Measurements from ENCODE around the gene BACH2. TPM values are rescaled to one million over a fixed set of nuclear protein-coding genes. Genes with fewer than 3 reads are reported as not detected.
A peak's percentile ranks its signal among the peaks of the same experiment; 100 is the strongest.

Gene BACH2
- total RNA-seq, 2 experiments from 2014 or later, result 60.7 to 66.9 TPM

DNA sequence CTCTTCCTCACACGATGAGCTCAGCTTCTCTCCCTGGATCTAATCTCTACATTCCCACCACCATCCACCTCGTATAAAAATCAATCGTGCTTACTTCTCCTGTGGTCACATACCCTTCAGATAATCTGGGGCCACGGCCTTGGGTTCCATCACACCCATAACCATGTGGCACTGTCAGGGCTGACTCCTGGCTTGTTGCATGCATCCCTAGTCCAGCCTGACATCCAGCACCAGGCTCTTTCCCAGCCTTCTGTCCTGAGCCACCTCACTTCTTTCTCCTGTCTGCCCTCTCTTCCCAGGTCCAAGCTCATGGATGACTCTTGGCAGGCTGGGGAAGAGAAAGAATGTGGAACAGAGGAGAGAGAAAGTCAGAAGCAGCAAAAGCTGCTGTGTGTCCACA is 199.8 kb downstream of the BACH2 start:
- H3K27ac Mint-ChIP-seq, result peak overlapping the region; percentile 26
- intact Hi-C loops (cut with micrococcal nuclease), result no loop called here
- ATAC-seq (no peak), DNase-seq (no peak)
- H3K36me3 Mint-ChIP-seq (ENCODE audit: low read depth), result peaks cover 31% of the 10 kb centered on the region
- no peaks in the 10 kb centered on the region for H3K27me3 Mint-ChIP-seq
- TF ChIP-seq, protein P1, sequence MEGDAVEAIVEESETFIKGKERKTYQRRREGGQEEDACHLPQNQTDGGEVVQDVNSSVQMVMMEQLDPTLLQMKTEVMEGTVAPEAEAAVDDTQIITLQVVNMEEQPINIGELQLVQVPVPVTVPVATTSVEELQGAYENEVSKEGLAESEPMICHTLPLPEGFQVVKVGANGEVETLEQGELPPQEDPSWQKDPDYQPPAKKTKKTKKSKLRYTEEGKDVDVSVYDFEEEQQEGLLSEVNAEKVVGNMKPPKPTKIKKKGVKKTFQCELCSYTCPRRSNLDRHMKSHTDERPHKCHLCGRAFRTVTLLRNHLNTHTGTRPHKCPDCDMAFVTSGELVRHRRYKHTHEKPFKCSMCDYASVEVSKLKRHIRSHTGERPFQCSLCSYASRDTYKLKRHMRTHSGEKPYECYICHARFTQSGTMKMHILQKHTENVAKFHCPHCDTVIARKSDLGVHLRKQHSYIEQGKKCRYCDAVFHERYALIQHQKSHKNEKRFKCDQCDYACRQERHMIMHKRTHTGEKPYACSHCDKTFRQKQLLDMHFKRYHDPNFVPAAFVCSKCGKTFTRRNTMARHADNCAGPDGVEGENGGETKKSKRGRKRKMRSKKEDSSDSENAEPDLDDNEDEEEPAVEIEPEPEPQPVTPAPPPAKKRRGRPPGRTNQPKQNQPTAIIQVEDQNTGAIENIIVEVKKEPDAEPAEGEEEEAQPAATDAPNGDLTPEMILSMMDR (IDR thresholded peaks at IDR 0.05), result no peak
- POLR2A ChIA-PET, result interaction anchor here (1.3 to 1.9 kb wide), 2 partner anchors 12 to 16 kb away, joined by 3 to 5 read pairs; no protein-coding TSS in a partner anchor
- no peak overlapping the region for H3K4me3 Mint-ChIP-seq
- CTCF ChIA-PET, result interaction anchor here (1.0 to 3.9 kb wide), 2 partner anchors 9 to 156 kb away, joined by 3 to 15 read pairs; no protein-coding TSS in a partner anchor
- peaks cover 82% of the 10 kb centered on the region for H3K4me1 Mint-ChIP-seq (ENCODE audit: low read depth)
- H3K9me3 Mint-ChIP-seq, result no peaks in the 10 kb centered on the region

DNA sequence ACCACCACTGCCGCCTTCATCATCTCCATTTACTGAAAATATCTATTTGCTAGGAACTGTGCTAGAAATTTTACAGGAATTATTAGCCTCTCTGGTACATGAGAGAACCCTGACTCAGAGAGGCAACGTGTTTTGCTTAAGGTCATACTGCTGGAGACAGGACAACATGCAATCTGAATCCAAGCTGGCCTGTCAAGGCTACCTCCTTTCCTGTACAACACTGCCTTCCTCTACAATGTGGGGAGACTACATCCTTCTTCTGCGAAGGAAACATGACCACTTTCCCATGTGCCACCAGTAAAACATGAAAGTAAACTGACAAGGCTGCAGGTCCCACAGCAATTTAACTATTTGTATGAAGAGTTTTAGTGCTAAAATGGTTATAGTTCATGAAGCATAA is 200.9 kb downstream of the BACH2 start:
- DNase-seq, result no peak
- TF ChIP-seq, protein P1 (IDR thresholded peaks at IDR 0.05), result no peak
- POLR2A ChIA-PET, result interaction anchor here (0.9 to 1.9 kb wide), 5 partner anchors 11 to 15 kb away, joined by 3 to 5 read pairs (median 4); no protein-coding TSS in a partner anchor
- Mint-ChIP-seq H3K36me3 (ENCODE audit: low read depth) (peaks cover 25% of the 10 kb centered on the region), H3K9me3 (no peaks in the 10 kb centered on the region), H3K4me1 (ENCODE audit: low read depth) (peaks cover 81% of the 10 kb centered on the region), H3K4me3 (peak overlapping the region; percentile 31), H3K27ac (peak overlapping the region; percentile 86), H3K27me3 (no peaks in the 10 kb centered on the region)
- peak; percentile 52 for ATAC-seq
- CTCF ChIA-PET, result interaction anchor here (1.0 to 3.9 kb wide), 3 partner anchors 10 to 155 kb away, joined by 3 to 15 read pairs (median 4); no protein-coding TSS in a partner anchor
- intact Hi-C loops (cut with micrococcal nuclease), result no loop called here

DNA sequence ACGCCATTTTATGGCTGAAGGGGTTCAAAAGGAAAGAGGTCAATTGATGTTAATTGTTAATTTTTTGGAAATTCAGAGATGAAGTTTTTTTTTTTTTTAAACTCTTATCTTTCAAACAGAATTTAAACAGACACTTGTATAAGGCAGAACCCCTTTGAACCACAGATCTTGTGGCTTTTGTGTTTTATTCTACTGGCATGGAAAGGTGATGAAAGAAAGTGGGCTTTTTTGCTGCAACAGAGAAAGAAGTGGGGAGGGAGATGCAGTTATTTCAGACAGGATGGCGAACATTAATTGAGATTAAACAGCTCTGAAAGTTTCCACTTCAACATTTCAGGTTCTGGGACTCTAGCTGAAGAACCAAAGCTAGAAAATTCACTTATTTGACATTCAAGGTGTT is 201.5 kb downstream of the BACH2 start:
- H3K4me3 Mint-ChIP-seq, result peak overlapping the region; percentile 31
- ChIA-PET POLR2A (interaction anchor here (0.6 to 1.9 kb wide), 7 partner anchors 11 to 225 kb away, joined by 3 to 5 read pairs (median 4); no protein-coding TSS in a partner anchor), CTCF (interaction anchor here (1.3 to 1.7 kb wide), 2 partner anchors 11 to 13 kb away, joined by 3 to 4 read pairs; no protein-coding TSS in a partner anchor)
- H3K27ac Mint-ChIP-seq, result peak overlapping the region; percentile 86
- ATAC-seq (no peak), DNase-seq (no peak)
- TF ChIP-seq, protein P1 (IDR thresholded peaks at IDR 0.05), result no peak
- H3K27me3 Mint-ChIP-seq, result no peaks in the 10 kb centered on the region
- intact Hi-C loops (cut with micrococcal nuclease), result no loop called here
- H3K4me1 Mint-ChIP-seq (ENCODE audit: low read depth), result peaks cover 81% of the 10 kb centered on the region
- peaks cover 27% of the 10 kb centered on the region for H3K36me3 Mint-ChIP-seq (ENCODE audit: low read depth)
- H3K9me3 Mint-ChIP-seq, result no peaks in the 10 kb centered on the region

DNA sequence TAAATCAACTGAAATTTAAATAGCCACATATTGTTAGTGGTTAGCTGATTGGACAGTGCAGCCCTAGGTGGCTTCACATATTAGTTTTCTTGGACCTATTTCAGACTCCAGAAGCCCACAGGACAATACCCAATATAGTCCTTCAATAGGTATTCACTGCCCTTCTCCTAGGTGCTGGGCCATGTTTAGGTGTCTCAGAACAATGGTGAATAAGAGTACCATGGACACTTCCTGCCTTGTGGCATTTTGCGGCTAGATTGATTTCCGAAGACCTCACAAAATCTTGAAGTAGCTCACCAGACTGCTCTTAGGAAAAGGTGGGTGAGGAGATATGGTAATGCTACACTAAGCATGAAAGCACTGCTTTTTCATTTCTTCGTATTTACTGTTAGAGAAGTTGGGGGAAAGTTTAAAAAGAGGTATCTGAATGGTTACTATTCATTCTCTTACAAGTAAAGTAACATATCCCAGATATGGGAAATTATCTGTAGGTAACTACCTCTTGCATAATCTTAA is 203.0 kb downstream of the BACH2 start:
- peak overlapping the region; percentile 14 for H3K27ac Mint-ChIP-seq
- peaks cover 26% of the 10 kb centered on the region for H3K36me3 Mint-ChIP-seq (ENCODE audit: low read depth)
- CTCF ChIA-PET, result interaction anchor here (1.0 to 1.7 kb wide), 4 partner anchors 8 to 153 kb away, joined by 3 to 4 read pairs (median 3); no protein-coding TSS in a partner anchor
- no peak for ATAC-seq
- H3K27me3 Mint-ChIP-seq, result no peaks in the 10 kb centered on the region
- H3K9me3 Mint-ChIP-seq, result no peaks in the 10 kb centered on the region
- H3K4me1 Mint-ChIP-seq (ENCODE audit: low read depth), result peaks cover 76% of the 10 kb centered on the region
- no peak overlapping the region for H3K4me3 Mint-ChIP-seq
- TF ChIP-seq, protein P1 (IDR thresholded peaks at IDR 0.05), result no peak
- POLR2A ChIA-PET, result no interaction called here
- intact Hi-C loops (cut with micrococcal nuclease), result no loop called here
- no peak for DNase-seq

DNA sequence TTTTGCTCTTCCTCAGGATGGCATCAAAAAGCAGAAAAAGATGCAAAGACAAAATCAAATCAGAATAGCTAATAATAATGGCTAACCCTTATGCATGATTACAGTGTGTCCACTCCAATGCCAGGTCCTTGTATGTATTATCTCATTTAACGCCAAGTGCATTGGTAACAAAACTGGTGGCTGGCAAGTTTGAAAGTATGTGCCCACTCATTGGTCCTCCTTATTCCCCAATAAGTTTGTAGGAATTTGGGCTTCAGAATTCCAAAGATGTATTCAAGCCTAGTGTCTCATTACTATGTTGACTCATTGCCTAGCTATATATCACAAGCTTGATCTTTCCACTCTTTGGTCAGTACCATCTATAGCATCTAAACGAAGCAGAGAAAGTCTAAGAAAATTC is 205.8 kb downstream of the BACH2 start:
- Mint-ChIP-seq H3K27me3 (no peaks in the 10 kb centered on the region), H3K4me3 (no peak overlapping the region), H3K27ac (no peak overlapping the region), H3K36me3 (ENCODE audit: low read depth) (peaks cover 44% of the 10 kb centered on the region), H3K9me3 (no peaks in the 10 kb centered on the region), H3K4me1 (ENCODE audit: low read depth) (peaks cover 75% of the 10 kb centered on the region)
- ChIA-PET POLR2A (interaction anchor here (0.8 kb wide), 2 partner anchors 8 to 10 kb away, joined by 3 to 4 read pairs; no protein-coding TSS in a partner anchor), CTCF (interaction anchor here (1.3 kb wide), 1 partner anchor 11 kb away, joined by 3 read pairs; no protein-coding TSS in a partner anchor)
- TF ChIP-seq, protein P1 (IDR thresholded peaks at IDR 0.05), result no peak
- DNase-seq, result no peak
- intact Hi-C loops (cut with micrococcal nuclease), result no loop called here
- ATAC-seq, result no peak
